Mucosa of descending colon (tissue), 3 donors: ENCODE data around the gene GRSF1. TPM values are rescaled to one million over a fixed set of nuclear protein-coding genes. Genes with fewer than 3 reads are reported as not detected.

Experiments
- ATAC-seq: fragments of 200-7000 bp; cut with Tn5 transposase; one replicate; pipeline ENCODE4 v1.9.1; 2020; ENCODE audit warnings: mild to moderate bottlenecking, moderate library complexity
- DNase-seq, 3 donors: peaks; one replicate each; pipeline ENCODE4 v3.0.0-alpha.2; 2020
- H3K36me3 ChIP-seq: fragments of 200-600 bp; one replicate; pipeline ENCODE4 v1.8.0; 2021; ENCODE audit warnings: low read depth, mild to moderate bottlenecking
- H3K4me1 ChIP-seq: fragments of 200-600 bp; one replicate; pipeline ENCODE4 v1.8.0; 2021; ENCODE audit warnings: low read depth, mild to moderate bottlenecking
- H3K4me3 ChIP-seq: fragments of 200-600 bp; one replicate; pipeline ENCODE4 v1.8.0; 2021; ENCODE audit warnings: mild to moderate bottlenecking
- H3K9me3 ChIP-seq: fragments of 200-600 bp; one replicate; pipeline ENCODE4 v1.8.0; 2021; ENCODE audit warnings: mild to moderate bottlenecking
- CTCF ChIP-seq: fragments of 200-600 bp; IDR thresholded peaks from one replicate; pipeline ENCODE4 v1.8.0; 2022; ENCODE audit warnings: antibody characterized with exemption, mild to moderate bottlenecking
- intact Hi-C, 2 donors: fragments of 100-400 bp; cut with DNase I in 1 of 2; cut with micrococcal nuclease in 1 of 2; formaldehyde crosslinking; loops; one replicate each; pipeline versions ENCODE4 v1.11.0 to v1.11.1; 2022; cut with DNase I, micrococcal nuclease
- long read RNA-seq, 2 donors: library from polyadenylated mRNA; unstranded; transcript quantifications; one replicate each; pipeline ENCODE4 v2.0.0, GENCODE V29; 2019 to 2021
- total RNA-seq, 3 donors: library from RNA; stranded (reverse); fragmentation: NEBNext Ultra II Directional in 2 of 3; extraction: Animal tissue kit (Norgen Biotek cat#: 25700) in 2 of 3; gene quantifications; one replicate each; pipeline versions ENCODE4 v1.2.1 to v1.2.4, GENCODE V29; 2021 to 2023
- donor health status: DM: no; HTN: no; CAD: no; lungs with moderate emphysema.
- donor health status: DM: no; HTN: no; CAD: no.
- donor health status: DM: no; HTN: yes; CAD: no.

GRSF1 gene
- total RNA-seq = 10 to 100 TPM; 70.2 to 81.5 (median 70.6) TPM
- long read RNA-seq, donor 1, full-length matches to known transcripts = 161 of 179 reads
- long read RNA-seq, donor 1, partial matches to known transcripts = 6 of 179 reads
- long read RNA-seq, donor 1, other reads (novel, unspliced or antisense) = 12 of 179 reads
- long read RNA-seq, donor 2, full-length matches to known transcripts = 73 of 88 reads
- long read RNA-seq, donor 2, partial matches to known transcripts = 12 of 88 reads
- long read RNA-seq, donor 2, other reads (novel, unspliced or antisense) = 3 of 88 reads

DNA sequence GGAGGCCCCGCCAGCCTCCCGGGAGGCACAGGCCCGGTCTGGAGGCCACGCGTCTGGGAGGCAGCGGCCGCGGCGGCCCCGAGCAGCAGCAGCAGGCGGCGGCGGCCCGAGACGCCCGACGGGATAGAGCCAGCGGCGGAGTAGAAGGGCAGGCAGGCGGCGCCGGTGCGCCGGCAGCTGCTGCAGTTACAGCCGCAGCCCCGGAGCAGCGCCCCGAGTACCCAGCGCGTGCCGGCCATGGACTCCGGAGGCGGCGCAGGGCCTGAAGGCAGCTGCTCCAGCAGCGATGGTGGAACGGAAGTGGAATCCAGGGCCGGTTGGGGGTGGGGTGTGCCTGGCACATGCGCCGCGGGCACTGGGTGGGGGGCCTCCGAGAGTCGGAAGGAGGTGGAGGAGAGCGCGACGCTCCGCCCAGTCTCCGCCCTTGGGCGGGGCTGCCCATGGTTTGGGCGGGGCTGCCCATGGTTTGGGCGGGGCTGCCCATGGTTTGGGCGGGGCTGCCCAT is at the start of gene GRSF1:
GRSF1 (minus strand) TSS at position 302 of the 505 bp plus-strand sequence; CDS start at position 239, 63 bp downstream.
- Histone ChIP-seq H3K4me1 (peaks cover 9% of the 10 kb centered on the region), H3K36me3 (no peaks in the 10 kb centered on the region), H3K4me3 (peak within 1 kb of the TSS; percentile 79), H3K9me3 (no peaks in the 10 kb centered on the region)
- TF ChIP-seq CTCF = no peak
- intact Hi-C loops = no loop called here
- ATAC-seq = peak; percentile 96
- peak; percentile 96 to 98 (median 96) for DNase-seq

DNA sequence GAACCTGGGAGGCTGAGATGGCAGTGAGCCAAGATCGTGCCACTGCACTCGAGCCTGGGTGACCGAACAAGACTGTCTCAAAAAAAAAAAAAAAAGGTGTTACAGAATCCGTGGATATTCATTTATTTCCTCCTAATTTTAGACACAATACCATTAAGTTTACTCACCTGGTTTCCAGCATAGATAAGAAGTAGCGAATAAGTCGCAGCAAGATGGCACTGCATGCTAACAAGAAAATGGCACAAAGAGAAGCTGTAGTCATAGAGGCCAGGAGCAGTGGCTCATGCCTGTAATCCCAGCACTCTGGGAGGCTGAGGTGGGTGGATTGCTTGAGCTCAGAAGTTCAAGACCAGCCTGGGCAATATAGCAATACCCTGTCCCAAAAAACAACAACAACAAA is 45.5 kb upstream of the GRSF1 start:
- H3K4me1 ChIP-seq = no peaks in the 10 kb centered on the region
- ATAC-seq (no peak), DNase-seq (no peak)
- H3K36me3 ChIP-seq = no peaks in the 10 kb centered on the region
- intact Hi-C loops = no loop called here
- H3K9me3 ChIP-seq = no peaks in the 10 kb centered on the region
- no peak overlapping the region for H3K4me3 ChIP-seq
- no peak for TF ChIP-seq CTCF

- Histone ChIP-seq H3K9me3 (no peaks in the 10 kb centered on the region), H3K4me3 (no peak overlapping the region), H3K36me3 (no peaks in the 10 kb centered on the region), H3K4me1 (no peaks in the 10 kb centered on the region)
- no peak for ATAC-seq
- no peak for DNase-seq
- intact Hi-C loops = no loop called here
- no peak for TF ChIP-seq CTCF
Measured at GRCh38 chr4:70880739-70881138, 41.0 kb upstream of the GRSF1 start.

- no peak for DNase-seq
- no peaks in the 10 kb centered on the region for H3K36me3 ChIP-seq
- no peaks in the 10 kb centered on the region for H3K9me3 ChIP-seq
- H3K4me3 ChIP-seq = no peak overlapping the region
- intact Hi-C loops = no loop called here
- ATAC-seq = no peak
- H3K4me1 ChIP-seq = no peaks in the 10 kb centered on the region
- no peak for TF ChIP-seq CTCF
Measured at GRCh38 chr4:70877556-70877955, 37.9 kb upstream of the GRSF1 start.

- H3K4me3 ChIP-seq = no peak overlapping the region
- TF ChIP-seq CTCF = no peak
- intact Hi-C loops = no loop called here
- ATAC-seq (no peak), DNase-seq (no peak)
- no peaks in the 10 kb centered on the region for H3K4me1 ChIP-seq
- no peaks in the 10 kb centered on the region for H3K36me3 ChIP-seq
- H3K9me3 ChIP-seq = no peaks in the 10 kb centered on the region
Measured at GRCh38 chr4:70874268-70875156, 34.8 kb upstream of the GRSF1 start.
